Ovary (tissue), 3 donors: ENCODE results near the gene HSP90AB1.

Source experiments
- EP300 ChIP-seq: sonication (generic); formaldehyde crosslinking; IDR thresholded peaks from one replicate; pipeline ENCODE4 v1.6.1; 2017; ENCODE audit warnings: antibody characterized with exemption
- POLR2A ChIP-seq: fragments of 450-650 bp; IDR thresholded peaks from one replicate; pipeline ENCODE4 v1.6.1; 2017; ENCODE audit warnings: antibody characterized with exemption, mild to moderate bottlenecking, moderate library complexity
- TF ChIP-seq, protein P1 (sequence below), 3 donors: fragments of 450-650 bp in 2 of 3; fragments of 200-600 bp in 1 of 3; IDR thresholded peaks; one replicate each; pipeline versions ENCODE4 v1.5.1 to v1.8.0; 2016 to 2022; ENCODE audit warnings: antibody characterized with exemption in 3 of 3, mild to moderate bottlenecking in 1 of 3
- donor health status: DM: no; HTN: no; CAD: no.

DNA sequence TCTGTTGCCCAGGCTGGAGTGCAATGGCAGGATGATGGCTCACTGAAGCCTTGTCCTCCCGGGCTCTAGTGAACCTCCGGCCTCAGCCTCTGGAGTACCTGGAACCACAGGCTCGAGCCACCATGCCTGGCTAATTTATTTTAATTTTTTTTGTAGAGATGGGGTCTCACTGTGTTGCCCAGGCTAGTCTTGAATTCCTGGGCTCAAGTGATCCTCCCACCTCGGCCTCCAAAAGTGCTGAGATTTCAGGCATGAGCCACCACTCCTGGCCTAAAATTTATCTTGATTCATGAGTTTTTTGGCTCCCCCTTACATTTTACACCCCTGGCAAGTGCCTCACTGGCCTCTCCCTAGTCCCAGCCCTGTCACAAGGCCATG lies 26.0 kb upstream of the HSP90AB1 start:
- TF ChIP-seq, protein P1, sequence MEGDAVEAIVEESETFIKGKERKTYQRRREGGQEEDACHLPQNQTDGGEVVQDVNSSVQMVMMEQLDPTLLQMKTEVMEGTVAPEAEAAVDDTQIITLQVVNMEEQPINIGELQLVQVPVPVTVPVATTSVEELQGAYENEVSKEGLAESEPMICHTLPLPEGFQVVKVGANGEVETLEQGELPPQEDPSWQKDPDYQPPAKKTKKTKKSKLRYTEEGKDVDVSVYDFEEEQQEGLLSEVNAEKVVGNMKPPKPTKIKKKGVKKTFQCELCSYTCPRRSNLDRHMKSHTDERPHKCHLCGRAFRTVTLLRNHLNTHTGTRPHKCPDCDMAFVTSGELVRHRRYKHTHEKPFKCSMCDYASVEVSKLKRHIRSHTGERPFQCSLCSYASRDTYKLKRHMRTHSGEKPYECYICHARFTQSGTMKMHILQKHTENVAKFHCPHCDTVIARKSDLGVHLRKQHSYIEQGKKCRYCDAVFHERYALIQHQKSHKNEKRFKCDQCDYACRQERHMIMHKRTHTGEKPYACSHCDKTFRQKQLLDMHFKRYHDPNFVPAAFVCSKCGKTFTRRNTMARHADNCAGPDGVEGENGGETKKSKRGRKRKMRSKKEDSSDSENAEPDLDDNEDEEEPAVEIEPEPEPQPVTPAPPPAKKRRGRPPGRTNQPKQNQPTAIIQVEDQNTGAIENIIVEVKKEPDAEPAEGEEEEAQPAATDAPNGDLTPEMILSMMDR (IDR thresholded peaks at IDR 0.05): no peak
- TF ChIP-seq POLR2A (no peak), EP300 (no peak)
